Measurements from ENCODE around the gene CYFIP1.

- TF ChIP-seq, protein P1, sequence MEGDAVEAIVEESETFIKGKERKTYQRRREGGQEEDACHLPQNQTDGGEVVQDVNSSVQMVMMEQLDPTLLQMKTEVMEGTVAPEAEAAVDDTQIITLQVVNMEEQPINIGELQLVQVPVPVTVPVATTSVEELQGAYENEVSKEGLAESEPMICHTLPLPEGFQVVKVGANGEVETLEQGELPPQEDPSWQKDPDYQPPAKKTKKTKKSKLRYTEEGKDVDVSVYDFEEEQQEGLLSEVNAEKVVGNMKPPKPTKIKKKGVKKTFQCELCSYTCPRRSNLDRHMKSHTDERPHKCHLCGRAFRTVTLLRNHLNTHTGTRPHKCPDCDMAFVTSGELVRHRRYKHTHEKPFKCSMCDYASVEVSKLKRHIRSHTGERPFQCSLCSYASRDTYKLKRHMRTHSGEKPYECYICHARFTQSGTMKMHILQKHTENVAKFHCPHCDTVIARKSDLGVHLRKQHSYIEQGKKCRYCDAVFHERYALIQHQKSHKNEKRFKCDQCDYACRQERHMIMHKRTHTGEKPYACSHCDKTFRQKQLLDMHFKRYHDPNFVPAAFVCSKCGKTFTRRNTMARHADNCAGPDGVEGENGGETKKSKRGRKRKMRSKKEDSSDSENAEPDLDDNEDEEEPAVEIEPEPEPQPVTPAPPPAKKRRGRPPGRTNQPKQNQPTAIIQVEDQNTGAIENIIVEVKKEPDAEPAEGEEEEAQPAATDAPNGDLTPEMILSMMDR (IDR thresholded peaks at IDR 0.05; ENCODE audit: control extremely low read depth in 1 of 3, insufficient read depth in 1 of 3, low read depth in 1 of 3, low read length in 3 of 3) = no peak
- TF ChIP-seq CREB1 (IDR thresholded peaks at IDR 0.05) (no peak), SUZ12 (IDR thresholded peaks at IDR 0.05; ENCODE audit: low read length) (no peak), YY1 (IDR thresholded peaks at IDR 0.05; ENCODE audit: low read depth, low read length) (no peak), TAF1 (IDR thresholded peaks at IDR 0.05; ENCODE audit: low read depth, low read length) (no peak), CHD7 (IDR thresholded peaks at IDR 0.05; ENCODE audit: insufficient replicate concordance, low read length) (no peak), MAFK (IDR thresholded peaks at IDR 0.05; ENCODE audit: low read depth, low read length) (no peak), SIN3A (conservative IDR thresholded peaks at IDR 0.05 in 1 of 2, IDR thresholded peaks at IDR 0.05 in 1 of 2; ENCODE audit: low read depth in 1 of 2, low read length in 2 of 2) (no peak), ZNF274 (IDR thresholded peaks at IDR 0.05; ENCODE audit: borderline replicate concordance, extremely low read depth, low read length) (no peak), RXRA (IDR thresholded peaks at IDR 0.05; ENCODE audit: insufficient read depth, low read depth, low read length) (no peak)
These were observed 119.0 kb downstream of the CYFIP1 start for GRCh38 chr15:22861161-22861560.

Measured in H1 (cell line).